ENCODE results near the gene TMA7. TPM values are rescaled to one million over a fixed set of nuclear protein-coding genes. Genes with fewer than 3 reads are reported as not detected.

Gene TMA7
- total RNA-seq, 1 donor from 2014 or later: 510 TPM

DNA sequence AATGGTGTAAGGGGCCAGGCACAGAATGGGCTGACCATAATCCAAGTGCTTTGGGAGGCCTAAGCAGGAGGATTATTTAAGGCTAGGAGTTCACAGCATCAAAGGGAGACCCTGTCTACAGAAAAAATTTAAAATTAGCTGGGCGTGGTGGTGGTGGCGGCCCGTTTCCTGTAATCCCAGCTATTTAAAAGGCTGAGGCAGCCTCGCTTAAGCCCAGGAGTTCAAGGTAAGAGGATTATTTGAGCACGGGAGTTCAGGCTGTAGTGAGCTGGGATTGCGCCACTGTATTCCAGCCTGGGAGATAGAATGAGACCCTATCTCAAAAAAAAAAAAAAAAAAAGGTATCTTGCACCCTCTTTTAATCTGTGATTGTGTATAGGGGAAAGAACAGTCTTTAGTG is 1.9 kb downstream of the TMA7 start:
- no peak for TF ChIP-seq EZH2phosphoT487 (IDR thresholded peaks at IDR 0.05)
- TF ChIP-seq, protein P1, sequence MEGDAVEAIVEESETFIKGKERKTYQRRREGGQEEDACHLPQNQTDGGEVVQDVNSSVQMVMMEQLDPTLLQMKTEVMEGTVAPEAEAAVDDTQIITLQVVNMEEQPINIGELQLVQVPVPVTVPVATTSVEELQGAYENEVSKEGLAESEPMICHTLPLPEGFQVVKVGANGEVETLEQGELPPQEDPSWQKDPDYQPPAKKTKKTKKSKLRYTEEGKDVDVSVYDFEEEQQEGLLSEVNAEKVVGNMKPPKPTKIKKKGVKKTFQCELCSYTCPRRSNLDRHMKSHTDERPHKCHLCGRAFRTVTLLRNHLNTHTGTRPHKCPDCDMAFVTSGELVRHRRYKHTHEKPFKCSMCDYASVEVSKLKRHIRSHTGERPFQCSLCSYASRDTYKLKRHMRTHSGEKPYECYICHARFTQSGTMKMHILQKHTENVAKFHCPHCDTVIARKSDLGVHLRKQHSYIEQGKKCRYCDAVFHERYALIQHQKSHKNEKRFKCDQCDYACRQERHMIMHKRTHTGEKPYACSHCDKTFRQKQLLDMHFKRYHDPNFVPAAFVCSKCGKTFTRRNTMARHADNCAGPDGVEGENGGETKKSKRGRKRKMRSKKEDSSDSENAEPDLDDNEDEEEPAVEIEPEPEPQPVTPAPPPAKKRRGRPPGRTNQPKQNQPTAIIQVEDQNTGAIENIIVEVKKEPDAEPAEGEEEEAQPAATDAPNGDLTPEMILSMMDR (IDR thresholded peaks at IDR 0.05): no peak
- no peak for TF ChIP-seq EZH2 (IDR thresholded peaks at IDR 0.05)
- no peak for DNase-seq (ENCODE audit: low spot score)
- Histone ChIP-seq H3K9me3 (ENCODE audit: low read depth) (no peaks in the 10 kb centered on the region), H3K36me3 (no peaks in the 10 kb centered on the region), H3K27me3 (no peaks in the 10 kb centered on the region), H3K4me3 (peak overlapping the region; percentile 71), H3K4me1 (peaks cover 21% of the 10 kb centered on the region), H3K79me2 (ENCODE audit: low read depth) (peaks cover 56% of the 10 kb centered on the region), H3K9ac (no peak overlapping the region), H3K4me2 (peak overlapping the region; percentile 94), H3F3A (ENCODE audit: low read depth) (peaks cover 70% of the 10 kb centered on the region), H3K27ac (no peak overlapping the region), H4K20me1 (ENCODE audit: low read depth) (peaks cover 16% of the 10 kb centered on the region), H2AFZ (replicated peaks) (no peak overlapping the region)
- Mint-ChIP-seq H3K9me3 (no peaks in the 10 kb centered on the region), H3K27ac (no peak overlapping the region), H3K4me3 (peak overlapping the region; percentile 96), H3K4me1 (peaks cover 27% of the 10 kb centered on the region), H3K36me3 (peaks cover 7% of the 10 kb centered on the region), H3K27me3 (ENCODE audit: insufficient read depth, low read depth) (no peaks in the 10 kb centered on the region)

DNA sequence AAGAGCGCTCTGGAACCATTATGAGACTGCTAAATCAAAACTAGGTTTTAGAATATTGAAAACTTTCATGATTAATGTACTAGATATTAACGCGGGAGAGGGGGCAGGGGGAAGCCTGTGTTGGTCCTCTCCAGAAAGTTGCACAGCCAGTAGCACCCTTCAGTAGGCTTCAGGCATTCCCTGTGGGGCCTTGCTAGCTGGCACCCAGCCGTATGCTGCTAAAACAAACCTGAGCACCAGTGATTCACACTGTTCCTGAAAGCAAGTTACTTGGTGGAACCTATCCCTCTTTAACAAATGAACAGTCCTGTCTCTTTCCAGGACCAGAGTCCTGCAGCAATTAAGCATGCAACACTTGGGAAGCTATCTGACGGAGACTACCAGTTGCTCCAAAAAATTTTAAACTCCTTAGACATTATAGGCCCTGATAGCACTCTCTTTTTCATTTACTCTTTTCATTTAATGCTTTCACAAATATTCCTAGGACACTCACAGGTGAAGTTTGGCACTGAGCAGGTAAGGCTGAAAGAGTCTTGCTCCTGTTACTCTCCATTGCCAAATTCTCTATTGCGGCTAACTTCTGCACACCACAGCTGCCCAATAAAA is 5.3 kb downstream of the TMA7 start:
- H3K27me3 ChIP-seq: no peaks in the 10 kb centered on the region
- TF ChIP-seq, protein P1 (IDR thresholded peaks at IDR 0.05): no peak
- TF ChIP-seq EZH2 (IDR thresholded peaks at IDR 0.05) (no peak), EZH2phosphoT487 (IDR thresholded peaks at IDR 0.05) (no peak)
- H3K4me2 ChIP-seq: peak overlapping the region; percentile 91
- no peak for DNase-seq (ENCODE audit: low spot score)
- peaks cover 27% of the 10 kb centered on the region for H4K20me1 ChIP-seq (ENCODE audit: low read depth)
- no peak overlapping the region for H3K27ac ChIP-seq
- no peaks in the 10 kb centered on the region for H3K9me3 ChIP-seq (ENCODE audit: low read depth)
- peaks cover 53% of the 10 kb centered on the region for H3K79me2 ChIP-seq (ENCODE audit: low read depth)
- peaks cover 2% of the 10 kb centered on the region for H3K27me3 Mint-ChIP-seq (ENCODE audit: insufficient read depth, low read depth)
- no peaks in the 10 kb centered on the region for H3K9me3 Mint-ChIP-seq
- peaks cover 35% of the 10 kb centered on the region for H3K4me1 Mint-ChIP-seq
- peaks cover 7% of the 10 kb centered on the region for H3K36me3 Mint-ChIP-seq
- H3K36me3 ChIP-seq: no peaks in the 10 kb centered on the region
- H3K27ac Mint-ChIP-seq: no peak overlapping the region
- peaks cover 24% of the 10 kb centered on the region for H3K4me1 ChIP-seq
- no peak overlapping the region for H2AFZ ChIP-seq (replicated peaks)
- H3K9ac ChIP-seq: no peak overlapping the region
- peaks cover 62% of the 10 kb centered on the region for H3F3A ChIP-seq (ENCODE audit: low read depth)
- H3K4me3 Mint-ChIP-seq: peak overlapping the region; percentile 89
- H3K4me3 ChIP-seq: peak overlapping the region; percentile 74

DNA sequence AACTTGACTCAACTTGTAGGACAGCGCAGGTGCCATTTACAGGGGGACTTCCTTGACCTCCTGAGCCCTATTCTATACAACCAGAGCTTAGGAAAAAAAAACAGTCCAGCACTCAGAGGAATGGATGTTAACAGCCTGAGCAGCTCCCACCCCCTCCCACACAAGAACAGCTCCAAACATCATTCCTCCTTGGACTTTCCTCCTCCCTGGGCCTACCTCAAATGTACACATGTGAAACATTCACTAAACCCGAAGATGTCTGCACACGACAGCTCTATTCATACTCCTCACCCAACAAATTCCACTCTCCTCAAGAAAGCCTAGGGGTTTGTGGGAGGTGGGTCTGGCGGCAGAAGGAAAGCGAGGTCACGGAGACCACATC is 6.0 kb downstream of the TMA7 start:
- TF ChIP-seq EZH2 (IDR thresholded peaks at IDR 0.05): no peak
- TF ChIP-seq, protein P1 (IDR thresholded peaks at IDR 0.05): no peak
- TF ChIP-seq EZH2phosphoT487 (IDR thresholded peaks at IDR 0.05): no peak
- no peaks in the 10 kb centered on the region for H3K9me3 ChIP-seq (ENCODE audit: low read depth)
- peaks cover 46% of the 10 kb centered on the region for H3K79me2 ChIP-seq (ENCODE audit: low read depth)
- H3K27me3 ChIP-seq: no peaks in the 10 kb centered on the region
- peaks cover 35% of the 10 kb centered on the region for H3K4me1 Mint-ChIP-seq
- H3K27me3 Mint-ChIP-seq (ENCODE audit: insufficient read depth, low read depth): peaks cover 2% of the 10 kb centered on the region
- H3K27ac ChIP-seq: no peak overlapping the region
- DNase-seq (ENCODE audit: low spot score): no peak
- H3K4me1 ChIP-seq: peaks cover 22% of the 10 kb centered on the region
- peak overlapping the region; percentile 80 for H3K9ac ChIP-seq
- peak overlapping the region; percentile 87 for H2AFZ ChIP-seq (replicated peaks)
- peak overlapping the region; percentile 74 for H3K4me3 ChIP-seq
- H4K20me1 ChIP-seq (ENCODE audit: low read depth): peaks cover 22% of the 10 kb centered on the region
- H3F3A ChIP-seq (ENCODE audit: low read depth): peaks cover 61% of the 10 kb centered on the region
- H3K36me3 Mint-ChIP-seq: peaks cover 7% of the 10 kb centered on the region
- peak overlapping the region; percentile 89 for H3K4me3 Mint-ChIP-seq
- H3K27ac Mint-ChIP-seq: peak overlapping the region; percentile 26
- H3K4me2 ChIP-seq: peak overlapping the region; percentile 91
- no peaks in the 10 kb centered on the region for H3K36me3 ChIP-seq
- H3K9me3 Mint-ChIP-seq: no peaks in the 10 kb centered on the region

All from neural progenitor cell (in vitro differentiated cells).